ENCODE results near the gene CACNA1D.
A peak's percentile ranks its signal among the peaks of the same experiment; 100 is the strongest.

Gene CACNA1D

GRCh38 chr3:53691349-53691748, 196.9 kb downstream of the CACNA1D start:
- no peak for DNase-seq (ENCODE audit: low read depth in 2 of 2)

- DNase-seq (ENCODE audit: low read depth in 2 of 2), result no peak
These were observed 197.5 kb downstream of the CACNA1D start for GRCh38 chr3:53691885-53692284.

GRCh38 chr3:53693451-53693850, 199.0 kb downstream of the CACNA1D start:
- DNase-seq (ENCODE audit: low read depth in 2 of 2), result no peak

- no peak for DNase-seq (ENCODE audit: low read depth in 2 of 2)
These were observed 199.6 kb downstream of the CACNA1D start for GRCh38 chr3:53694046-53694445.

GRCh38 chr3:53694666-53695323, 200.4 kb downstream of the CACNA1D start:
- no peak for DNase-seq (ENCODE audit: low read depth in 2 of 2)

- no peak for DNase-seq (ENCODE audit: low read depth in 2 of 2)
These were observed 200.9 kb downstream of the CACNA1D start for GRCh38 chr3:53695324-53695690.

- DNase-seq (ENCODE audit: low read depth in 2 of 2), result no peak
These were observed 202.2 kb downstream of the CACNA1D start for GRCh38 chr3:53696401-53697172.

GRCh38 chr3:53700441-53700840, 206.0 kb downstream of the CACNA1D start:
- no peak for DNase-seq (ENCODE audit: low read depth in 2 of 2)

- DNase-seq (ENCODE audit: low read depth in 2 of 2), result no peak
These were observed 208.5 kb downstream of the CACNA1D start for GRCh38 chr3:53702776-53703530.

- no peak for DNase-seq (ENCODE audit: low read depth in 2 of 2)
These were observed 209.4 kb downstream of the CACNA1D start for GRCh38 chr3:53703630-53704362.

GRCh38 chr3:53704363-53704725, 209.9 kb downstream of the CACNA1D start:
- DNase-seq (ENCODE audit: low read depth in 2 of 2), result no peak

- no peak for DNase-seq (ENCODE audit: low read depth in 2 of 2)
These were observed 210.8 kb downstream of the CACNA1D start for GRCh38 chr3:53705024-53705745.

- no peak for DNase-seq (ENCODE audit: low read depth in 2 of 2)
These were observed 211.4 kb downstream of the CACNA1D start for GRCh38 chr3:53705774-53706173.

- no peak for DNase-seq (ENCODE audit: low read depth in 2 of 2)
These were observed 212.8 kb downstream of the CACNA1D start for GRCh38 chr3:53707222-53707621.

- DNase-seq (ENCODE audit: low read depth in 2 of 2), result no peak
These were observed 213.7 kb downstream of the CACNA1D start for GRCh38 chr3:53708001-53708621.

- no peak for DNase-seq (ENCODE audit: low read depth in 2 of 2)
These were observed 214.8 kb downstream of the CACNA1D start for GRCh38 chr3:53709256-53709655.

- peak; percentile 50 to 54 for DNase-seq (ENCODE audit: low read depth in 2 of 2)
These were observed 215.7 kb downstream of the CACNA1D start for GRCh38 chr3:53709860-53710674.

- no peak for DNase-seq (ENCODE audit: low read depth in 2 of 2)
These were observed 217.0 kb downstream of the CACNA1D start for GRCh38 chr3:53711387-53711786.

- DNase-seq (ENCODE audit: low read depth in 2 of 2), result peak in 1 of 2 donors; percentile 7
These were observed 218.5 kb downstream of the CACNA1D start for GRCh38 chr3:53712817-53713388.

GRCh38 chr3:53713626-53714025, 219.2 kb downstream of the CACNA1D start:
- DNase-seq (ENCODE audit: low read depth in 2 of 2), result no peak

Data from stimulated activated CD4-positive, alpha-beta T cell treated with anti-CD3 and anti-CD28 coated beads, Interleukin-4, amount 100 ng/mL, for 48 hours (primary cell).